Activated CD4-positive, alpha-beta T cell treated with anti-CD3 and anti-CD28 coated beads for 24 hours (primary cell): ENCODE results near the gene SMAD5.

Source experiments
- DNase-seq, 2 donors: peaks; one replicate each; pipeline ENCODE4 v3.0.0-alpha.2; 2020; ENCODE audit warnings: low read depth in 2 of 2

Gene SMAD5

DNA sequence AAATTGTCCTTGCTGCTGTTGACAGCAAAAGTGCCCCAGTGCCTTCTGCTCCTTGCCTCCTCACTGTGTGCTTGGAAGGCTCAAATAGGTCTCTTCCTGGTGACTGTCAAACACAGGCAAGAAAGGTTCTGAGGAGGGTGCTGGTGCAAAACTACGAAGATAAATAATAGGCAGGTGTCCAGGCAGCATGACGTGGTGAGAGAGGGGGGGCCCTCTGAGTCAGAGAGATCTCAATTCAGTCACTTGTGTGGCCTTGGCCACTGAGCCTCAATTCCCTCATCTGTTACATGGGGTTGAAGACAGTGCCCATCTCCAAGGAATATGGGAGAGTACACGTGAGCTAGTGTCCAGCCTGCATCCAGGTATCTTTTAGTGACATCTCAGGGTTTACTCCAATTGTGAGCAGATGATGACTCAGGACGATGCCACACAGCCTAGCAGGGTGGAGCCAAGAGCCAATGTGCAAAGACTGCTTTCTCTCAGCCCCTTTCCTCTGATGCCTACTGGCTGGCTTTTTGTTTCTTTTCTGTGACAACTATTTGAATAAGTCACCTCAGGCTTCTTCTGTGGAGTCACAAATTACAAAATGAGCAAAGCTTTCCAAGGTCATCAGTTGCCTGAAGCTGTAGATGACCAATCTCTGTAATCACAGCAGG, 90.1 kb downstream of the SMAD5 start:
- no peak for DNase-seq

DNA sequence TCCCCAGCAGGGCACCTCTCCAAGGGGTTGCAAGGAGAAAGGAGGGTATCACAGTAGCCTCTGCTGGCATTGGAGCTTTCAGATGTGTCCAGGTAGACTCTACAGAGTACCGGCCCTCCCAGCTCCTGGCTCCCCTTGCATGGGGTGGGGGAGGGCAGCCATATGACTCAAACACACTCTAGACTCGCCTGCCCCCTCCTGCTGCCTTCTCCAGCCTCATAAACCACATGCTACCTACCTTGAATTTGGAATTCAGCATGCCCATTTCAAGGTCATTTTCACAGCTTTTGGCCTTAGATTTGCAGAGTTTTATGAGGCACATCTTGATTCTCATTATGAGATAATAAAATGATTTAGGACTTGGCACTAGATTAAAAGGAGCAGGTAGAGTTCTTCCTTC, 93.2 kb downstream of the SMAD5 start:
- no peak for DNase-seq

DNA sequence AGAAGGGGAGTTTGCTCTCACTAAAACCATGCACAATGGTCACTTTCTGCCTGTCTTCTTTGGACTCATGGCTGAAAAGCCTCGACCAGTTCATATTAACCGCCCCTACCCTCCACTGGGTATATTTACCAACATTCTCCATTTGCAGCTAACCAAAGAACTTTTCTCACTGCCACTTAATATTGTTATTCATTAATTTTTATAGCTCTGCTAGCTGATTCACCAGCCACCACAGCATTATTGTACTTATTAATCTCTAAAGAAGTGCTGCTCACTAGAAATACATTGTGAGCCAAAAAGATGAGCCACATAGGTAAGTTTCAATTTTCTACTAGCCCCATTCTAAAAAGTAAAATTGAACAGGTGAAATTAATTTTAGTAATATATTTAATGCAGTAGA, 93.8 kb downstream of the SMAD5 start:
- DNase-seq: no peak

DNA sequence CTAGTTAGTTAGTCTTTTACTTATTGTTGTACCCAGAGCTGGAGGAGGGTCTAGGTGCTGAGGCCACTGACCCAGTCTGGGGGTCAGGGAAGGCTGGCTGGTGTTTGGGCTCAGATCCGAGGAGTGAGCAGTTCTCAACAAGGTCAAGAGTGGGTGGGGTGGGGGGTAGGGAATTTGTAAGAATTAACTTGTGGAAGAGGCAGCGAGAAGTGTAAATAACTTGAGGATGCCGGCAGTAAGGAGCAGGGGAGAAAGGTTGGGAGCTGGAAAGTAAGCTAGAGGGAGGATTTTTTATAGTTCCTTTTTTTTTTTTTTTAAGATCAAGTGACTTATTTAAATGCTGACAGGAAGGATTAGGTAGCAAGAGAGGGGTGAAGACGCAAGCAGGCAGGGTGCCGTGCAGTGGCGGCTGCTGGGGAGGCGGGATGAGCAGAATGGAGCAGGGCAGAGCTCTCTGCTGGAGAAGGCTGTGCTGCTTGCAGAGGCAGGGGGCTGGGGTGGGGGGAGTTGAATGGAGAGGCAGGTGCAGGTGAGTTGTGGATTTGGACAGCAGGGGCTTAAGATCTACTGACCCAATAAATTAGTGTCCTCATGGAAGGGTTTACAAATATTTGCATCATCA, 95.6 kb downstream of the SMAD5 start:
- no peak for DNase-seq

DNA sequence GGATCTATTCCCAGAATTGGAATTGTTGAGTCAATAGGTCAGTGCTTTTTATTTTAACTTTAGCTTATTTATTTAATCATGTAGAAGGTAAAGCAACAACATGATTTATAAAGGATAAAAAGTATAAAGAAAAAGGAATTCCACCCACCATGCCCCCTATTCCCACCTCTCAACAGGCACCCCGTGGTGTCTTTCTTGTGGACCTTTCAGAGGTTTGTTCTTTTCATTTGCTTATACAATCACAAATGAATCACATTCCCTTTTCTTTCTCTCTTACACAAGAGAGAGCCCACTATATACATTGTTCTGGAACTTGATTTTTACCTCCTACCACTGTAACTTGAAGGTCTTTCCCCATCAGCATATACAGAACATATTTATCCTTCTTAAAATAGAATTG, 97.5 kb downstream of the SMAD5 start:
- DNase-seq: no peak

DNA sequence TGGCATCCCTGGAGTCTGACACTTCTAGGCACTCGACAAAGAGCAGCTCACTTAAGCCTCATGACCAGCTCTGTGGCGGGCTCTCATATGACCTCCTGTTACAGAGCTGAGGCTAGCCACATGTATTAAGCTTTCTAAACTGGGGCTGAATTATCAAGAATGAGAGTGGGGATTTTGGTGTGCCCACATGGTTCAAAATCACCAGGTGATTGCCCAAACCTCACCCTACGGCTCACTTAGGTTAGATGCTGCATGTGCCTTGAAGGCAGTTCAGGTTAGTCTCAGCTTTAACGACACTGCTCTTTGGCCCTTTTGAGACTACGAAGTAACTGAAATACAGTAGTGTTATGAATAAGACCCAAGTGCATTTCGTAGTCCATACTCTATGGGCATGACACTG, 99.7 kb downstream of the SMAD5 start:
- no peak for DNase-seq
